ENCODE data around the gene MPZL2.
A peak's percentile ranks its signal among the peaks of the same experiment; 100 is the strongest.

The MPZL2 gene

DNA sequence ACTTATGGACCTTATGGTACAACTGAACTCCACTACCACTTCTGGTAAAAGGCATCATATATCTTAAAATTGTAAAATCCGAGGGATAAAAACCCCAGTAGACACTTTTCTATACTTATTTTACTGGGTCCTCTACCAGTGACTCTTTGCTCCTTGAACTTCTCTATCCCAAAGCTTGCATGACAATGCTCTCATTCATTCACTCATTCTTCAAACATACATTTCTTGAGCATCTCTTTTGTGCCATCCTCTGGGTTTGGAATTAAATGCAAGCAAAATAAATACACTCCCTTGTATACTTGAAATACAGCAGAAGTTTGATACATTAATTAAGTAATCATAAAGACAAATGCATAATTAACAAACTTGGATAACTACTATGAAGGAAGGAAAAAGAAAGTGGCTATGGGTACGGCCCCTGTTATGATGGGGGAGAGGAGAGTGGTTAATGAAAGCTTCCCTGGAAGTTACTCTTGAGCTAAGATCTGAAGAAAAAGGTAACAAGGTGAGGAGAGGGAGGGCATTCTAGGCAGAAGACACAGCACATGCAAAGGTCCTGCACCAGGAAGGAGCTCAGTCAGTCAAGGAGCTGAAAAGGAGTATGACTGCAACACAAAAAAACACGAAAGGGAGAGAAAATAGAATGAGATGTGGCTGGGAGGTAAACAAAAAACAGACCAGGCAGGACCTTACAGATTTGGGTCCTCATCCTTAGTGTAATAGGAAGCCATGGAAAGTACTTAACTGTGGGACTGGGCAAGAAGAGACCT is 19.9 kb downstream of the MPZL2 start:
- DNase-seq = no peak

DNA sequence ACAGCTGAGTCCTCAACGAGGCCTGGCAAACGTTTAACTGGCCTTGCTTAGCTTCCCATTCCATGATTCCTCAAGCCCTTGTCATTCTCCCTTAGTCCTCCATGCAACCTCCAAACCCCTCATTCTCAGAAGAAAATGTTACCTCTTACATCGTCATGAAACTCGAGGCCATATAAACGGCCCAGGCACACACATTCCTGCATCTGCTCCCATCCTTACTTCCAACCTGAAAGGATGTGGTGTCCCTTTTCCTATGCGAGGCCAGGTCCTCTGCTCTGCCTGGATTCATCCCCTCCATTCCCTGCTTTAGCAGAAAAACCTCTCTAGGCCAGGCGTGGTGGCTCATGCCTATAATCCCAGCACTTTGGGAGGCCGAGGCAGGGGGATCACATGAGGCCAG is 20.9 kb downstream of the MPZL2 start:
- DNase-seq = no peak

DNA sequence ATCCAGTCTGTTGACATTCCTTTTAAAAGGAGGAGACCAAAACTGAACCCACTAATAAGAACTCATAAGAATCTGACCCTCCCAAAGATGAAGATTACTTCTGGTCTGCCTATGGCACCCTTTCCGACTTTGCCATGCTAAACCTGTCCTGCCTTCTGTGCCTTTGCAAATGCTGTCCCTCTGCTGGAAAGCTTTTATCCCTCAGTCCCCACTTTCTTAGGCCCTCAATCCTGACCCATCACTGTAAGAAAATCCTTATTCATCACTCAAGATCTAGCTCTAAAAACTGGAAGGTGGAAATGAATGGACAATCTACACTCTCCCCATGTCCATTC is 22.4 kb downstream of the MPZL2 start:
- DNase-seq = no peak

DNA sequence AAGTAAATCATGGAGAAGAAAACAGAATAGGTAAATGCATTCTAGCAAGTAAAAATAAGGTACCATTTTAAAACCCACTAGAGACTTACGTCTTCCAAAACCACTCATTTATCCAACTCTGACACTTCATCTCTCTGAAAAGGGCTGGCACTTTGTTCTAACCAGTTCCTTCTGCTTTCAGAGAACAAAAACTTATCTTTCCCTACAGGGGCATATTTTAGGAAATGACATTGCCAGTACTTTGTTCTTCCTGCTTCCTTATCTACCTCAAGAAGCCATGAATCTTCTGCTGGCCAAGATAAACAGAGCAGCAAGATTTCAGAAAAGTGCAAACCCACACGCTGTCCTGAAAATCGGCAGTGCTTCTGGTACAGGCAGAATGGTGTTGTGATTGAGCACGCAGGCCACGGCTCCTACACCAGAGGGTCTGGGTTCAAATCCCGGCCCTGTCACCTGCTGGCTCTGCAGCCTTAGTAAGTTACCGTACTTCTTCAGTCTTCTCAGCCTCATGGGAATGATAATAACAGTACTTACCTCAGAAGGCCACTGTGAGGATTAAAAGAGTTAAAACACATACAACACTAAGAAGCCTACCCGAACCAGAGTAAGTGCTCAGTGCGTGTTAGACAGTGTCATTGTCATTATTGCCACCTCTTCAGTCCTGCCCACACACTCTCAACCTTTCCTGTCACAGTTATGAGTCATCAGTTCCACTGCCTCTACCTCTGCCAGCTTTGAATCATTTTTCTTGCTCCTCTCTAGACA is 22.9 kb downstream of the MPZL2 start:
- peak in 1 of 56 donors; percentile 13 for DNase-seq

DNA sequence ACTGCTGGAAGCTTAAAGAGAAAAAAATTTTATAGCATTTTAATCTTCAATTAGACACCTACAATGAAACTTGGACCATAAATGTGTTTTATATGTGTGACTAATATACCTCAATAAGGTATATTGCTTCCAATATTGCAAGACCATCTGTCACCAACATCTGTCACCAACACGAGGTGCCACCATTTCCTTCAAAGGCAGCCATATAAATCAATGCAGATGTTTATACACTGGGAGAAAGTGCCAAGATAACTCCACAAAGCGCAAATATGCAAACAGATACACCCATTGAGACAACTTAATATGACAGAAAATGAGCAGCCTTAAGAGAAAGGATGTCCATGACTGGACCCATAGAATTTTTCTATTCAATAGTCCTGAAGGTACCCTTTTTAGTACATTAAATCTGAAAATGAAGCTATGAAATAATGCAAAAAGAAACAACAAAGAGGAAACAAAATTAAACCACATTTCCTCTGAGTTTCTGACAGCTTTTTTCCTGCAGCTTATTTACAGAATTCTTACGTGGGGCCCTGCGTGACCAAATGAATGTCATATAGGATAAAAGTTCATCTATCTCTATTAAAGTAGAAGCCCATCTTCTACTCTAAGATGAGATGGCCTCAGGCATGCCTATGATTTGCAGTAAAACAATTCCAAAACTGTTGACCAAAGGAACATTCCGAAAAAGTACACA is 24.4 kb downstream of the MPZL2 start:
- no peak for DNase-seq

DNA sequence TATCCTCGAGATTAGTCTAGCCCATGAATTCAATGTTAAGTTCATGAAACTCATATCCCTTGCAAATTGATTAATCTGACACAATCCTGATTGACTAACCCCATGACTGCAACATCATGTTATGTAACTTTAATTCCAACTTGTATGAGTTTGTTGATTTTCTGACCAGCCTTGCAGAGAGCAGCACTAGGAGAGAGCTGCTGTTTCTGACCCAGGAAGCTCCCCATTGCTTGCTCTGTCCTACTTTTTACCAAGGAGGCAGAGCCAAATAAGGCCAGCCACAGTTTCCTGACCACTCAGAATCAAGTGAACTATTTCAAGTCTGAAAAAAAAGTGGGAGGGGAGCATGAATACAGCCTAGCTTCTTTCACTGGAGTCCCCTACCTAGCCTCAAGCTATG is 25.2 kb downstream of the MPZL2 start:
- DNase-seq = no peak

DNA sequence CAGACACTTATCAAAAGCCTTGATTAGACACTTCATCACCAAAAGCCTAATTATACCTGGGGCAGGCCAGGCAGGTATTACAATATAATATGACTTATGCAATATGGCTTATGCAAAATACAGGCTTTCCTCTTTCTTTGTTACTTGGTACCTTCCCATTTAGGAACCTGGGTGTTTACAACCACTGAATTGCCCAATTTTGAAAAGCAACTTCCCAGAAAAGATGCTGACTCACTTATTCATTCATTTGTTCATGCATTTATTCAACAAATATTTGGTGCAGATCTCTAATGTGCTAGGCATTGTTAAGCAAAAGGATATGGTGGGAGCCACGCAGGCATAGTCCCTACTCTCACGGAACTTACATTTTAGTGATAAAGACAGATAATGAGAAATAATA is 25.7 kb downstream of the MPZL2 start:
- no peak for DNase-seq

DNA sequence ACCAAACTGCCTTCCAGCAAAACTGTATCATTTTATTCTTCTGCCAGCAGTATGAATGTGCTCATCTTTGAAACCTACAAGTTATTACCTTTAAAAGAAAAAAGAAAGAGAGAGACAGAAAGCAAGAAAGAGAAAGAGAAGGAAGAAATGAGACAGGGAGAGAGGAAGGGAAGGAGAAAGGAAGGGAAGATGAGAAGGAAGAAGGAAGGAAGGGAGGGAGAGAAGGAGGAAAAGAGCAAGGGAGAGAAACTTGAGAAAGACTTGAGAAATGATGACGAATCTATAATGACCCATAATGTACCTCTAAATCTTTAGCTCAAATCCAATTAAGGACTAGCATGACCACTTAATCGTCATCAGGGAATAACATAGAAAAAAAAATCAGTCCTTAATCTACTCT is 27.9 kb downstream of the MPZL2 start:
- DNase-seq = no peak

DNA sequence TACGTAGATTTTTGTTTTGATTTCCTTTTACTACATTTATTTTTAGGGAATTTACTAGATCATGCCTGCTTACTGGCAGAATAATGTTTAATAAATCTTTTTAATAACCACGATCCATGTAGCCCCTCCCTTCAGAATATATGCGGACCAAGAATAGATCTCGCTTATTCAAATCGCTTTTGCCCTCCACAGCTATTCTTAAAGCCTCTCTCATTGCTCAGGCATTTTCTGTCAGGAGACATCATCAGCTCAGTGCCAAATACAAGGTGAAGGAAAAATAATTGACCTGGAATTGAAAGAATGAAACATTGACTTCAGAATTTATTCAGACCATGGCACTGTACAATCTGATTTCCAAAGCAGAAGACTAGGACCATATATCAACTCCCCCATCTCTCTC is 29.3 kb downstream of the MPZL2 start:
- no peak for DNase-seq

DNA sequence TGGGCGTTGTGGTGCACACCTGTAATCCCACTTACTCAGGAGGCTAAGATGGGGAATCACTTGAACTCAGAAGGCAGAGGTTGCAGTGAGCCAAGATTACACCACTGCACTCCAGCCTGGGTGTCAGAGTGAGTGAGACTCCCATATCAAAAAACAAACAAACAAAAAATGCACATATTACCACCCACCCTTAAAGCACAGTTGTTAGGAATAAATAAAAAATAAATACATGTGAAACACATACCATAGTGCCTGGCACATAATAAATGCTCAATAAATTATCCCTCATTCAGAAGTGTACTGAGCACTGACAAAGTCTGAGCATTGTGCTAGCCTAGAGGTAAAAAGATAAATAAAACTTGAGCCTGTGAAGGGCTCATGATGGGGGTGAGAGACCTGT is 30.2 kb downstream of the MPZL2 start:
- no peak for DNase-seq

DNA sequence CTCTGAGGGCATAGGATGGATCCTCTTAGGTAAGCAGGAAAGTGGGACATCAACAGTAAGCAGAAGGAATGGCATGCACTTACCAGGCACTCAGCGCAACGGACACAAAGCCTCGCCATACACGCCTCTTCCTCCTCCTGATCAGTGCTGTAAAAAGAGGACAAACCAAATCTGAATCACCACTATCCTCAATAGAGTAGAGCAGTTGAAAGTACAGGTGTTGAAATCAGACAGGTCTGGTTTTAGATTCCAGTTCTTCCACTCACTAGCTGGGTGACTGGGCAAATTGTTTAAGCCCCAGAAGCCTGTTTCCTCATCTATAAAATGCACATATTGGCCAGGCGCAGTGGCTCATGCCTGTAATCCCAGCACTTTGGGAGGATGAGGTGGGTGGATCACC is 30.7 kb downstream of the MPZL2 start:
- no peak for DNase-seq

DNA sequence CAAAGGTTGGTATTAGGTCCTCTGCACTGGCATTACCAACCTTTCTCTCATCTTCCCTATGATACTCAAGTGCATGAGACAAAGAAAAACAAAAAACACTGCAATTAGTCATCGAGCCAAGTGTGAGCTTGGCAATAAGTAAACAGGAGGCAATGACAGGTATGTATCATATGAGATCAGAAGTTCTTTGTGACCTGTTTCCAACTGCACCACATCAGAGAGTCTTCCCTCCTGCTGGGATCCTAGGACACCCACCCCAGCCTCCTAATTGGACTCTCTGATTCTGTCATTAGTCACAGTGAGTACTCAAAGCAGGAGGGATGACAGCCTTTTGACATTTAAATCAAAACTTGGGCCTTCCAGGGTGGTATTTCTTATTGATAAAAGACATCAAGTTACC is 31.4 kb downstream of the MPZL2 start:
- no peak for DNase-seq

DNA sequence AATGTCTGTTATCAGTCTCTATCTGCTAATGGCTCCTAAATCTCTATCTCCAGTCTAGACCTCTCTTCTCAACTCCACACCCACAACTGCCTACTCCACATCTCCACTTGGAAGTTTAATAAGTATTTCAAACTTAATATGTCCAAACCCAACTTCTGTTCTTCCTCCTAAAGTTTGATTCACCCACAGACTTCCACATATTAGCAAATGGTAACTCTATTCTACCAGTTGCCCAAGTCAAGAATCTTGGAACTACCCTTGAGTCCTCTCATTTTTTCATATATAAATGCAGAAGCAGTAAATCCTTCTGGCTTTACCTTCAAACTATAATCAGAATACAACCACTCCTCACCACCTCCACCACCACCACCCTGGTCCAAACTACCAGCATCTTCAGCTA is 32.6 kb downstream of the MPZL2 start:
- no peak for DNase-seq

DNA sequence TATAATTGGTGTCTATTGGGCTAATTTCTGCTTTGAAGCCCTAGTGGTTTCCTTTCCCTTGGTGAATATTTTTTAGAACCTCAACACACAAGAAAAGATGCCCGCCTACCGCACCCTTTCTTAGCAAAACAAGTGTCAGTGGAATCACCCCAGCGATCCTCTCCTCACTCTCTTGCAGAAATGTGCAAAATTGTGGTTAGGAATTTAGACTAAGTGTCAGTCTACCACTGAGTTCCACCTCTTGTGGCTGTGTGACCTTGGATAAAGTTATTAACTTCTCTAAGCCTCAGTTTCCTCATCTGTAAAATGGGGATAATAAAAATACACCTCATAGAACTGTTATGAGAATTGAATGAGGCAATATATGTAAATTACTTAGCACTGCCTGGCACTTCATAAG is 34.0 kb downstream of the MPZL2 start:
- no peak for DNase-seq

DNA sequence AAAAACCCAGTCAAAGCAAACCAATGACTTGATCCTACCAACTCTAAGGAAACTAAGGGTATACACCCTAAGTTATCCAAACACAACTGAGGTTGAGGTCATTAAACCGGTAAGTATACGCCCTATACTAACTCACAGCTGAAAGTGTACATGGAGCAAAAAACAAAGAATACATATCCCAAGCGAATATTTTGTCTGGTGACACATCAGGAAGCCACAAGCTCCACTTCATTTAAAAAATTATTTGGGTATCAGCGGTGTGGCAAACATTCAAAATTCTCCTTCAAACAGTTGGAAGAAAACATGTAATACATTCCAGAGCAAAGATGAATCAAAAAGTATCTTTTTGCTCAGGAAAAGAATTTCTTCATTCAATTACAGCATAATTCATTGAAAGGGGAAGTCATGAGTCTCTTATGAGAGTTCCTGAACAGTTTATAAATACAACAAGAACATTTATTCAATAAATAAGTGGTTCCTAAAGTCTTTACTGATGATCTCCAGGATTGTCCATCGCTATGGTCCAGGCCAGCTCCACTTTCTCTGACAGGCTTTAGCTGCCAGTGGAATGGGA is 34.7 kb downstream of the MPZL2 start:
- DNase-seq = no peak

DNA sequence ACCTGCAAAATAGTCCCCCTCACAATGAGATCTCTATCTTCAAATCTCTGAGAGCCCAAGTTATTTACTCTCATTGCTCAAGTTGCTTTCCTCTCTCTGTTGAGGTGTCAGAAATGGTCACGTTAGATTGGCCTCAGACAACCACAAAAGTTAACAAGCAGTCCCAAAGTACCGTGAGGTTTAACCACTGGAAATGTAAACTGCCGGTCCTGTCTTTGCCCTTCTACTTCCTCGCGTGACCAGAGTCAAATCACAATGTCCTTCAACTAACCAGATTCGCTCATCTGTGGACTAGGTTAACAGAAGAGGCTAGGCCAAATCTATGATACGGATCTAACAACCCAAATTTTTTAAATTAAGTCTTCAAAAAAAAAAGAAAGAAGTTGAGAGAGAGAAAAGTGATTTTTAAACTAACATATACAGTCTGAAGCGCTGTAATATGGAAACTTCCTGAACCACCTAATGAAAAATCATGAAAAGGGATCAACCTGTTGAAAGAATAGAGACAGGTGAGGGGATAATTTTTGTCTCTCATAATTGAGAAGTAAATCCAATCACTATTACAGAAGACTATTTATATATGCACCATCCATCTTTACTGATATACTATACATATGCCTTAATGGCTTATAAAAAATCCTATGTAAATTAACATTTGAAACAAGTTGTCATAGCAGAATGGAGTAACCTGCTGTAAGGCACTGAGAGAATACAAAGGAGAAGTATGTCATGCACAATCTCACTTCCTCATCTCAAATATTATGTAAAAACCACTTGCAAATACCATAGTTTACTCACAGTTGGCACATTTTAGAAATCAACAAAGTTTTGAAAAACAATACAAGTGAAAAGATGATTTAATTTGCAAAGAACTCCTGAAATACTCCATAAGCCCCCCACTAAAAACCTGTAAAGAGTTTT is 36.0 kb downstream of the MPZL2 start:
- no peak for DNase-seq

DNA sequence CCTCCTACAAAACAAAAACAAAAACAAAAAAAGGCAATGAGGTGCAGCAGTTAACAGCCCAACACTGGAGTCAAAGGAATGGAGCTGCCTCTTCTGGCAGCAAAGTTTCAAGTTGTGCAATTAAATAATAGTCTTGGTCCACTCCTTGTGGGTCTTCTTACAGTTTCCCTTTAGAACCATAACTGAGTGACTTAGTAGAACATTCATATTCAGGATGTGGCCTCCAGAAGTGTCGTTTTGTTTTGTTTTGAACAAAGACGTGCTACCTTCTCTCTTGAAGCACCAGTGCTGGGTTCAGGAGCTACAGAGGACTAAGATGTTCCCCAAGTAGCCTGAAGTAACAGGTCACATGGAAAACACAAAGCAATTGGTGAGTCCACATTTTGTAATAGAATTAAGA is 37.3 kb downstream of the MPZL2 start:
- no peak for DNase-seq

DNA sequence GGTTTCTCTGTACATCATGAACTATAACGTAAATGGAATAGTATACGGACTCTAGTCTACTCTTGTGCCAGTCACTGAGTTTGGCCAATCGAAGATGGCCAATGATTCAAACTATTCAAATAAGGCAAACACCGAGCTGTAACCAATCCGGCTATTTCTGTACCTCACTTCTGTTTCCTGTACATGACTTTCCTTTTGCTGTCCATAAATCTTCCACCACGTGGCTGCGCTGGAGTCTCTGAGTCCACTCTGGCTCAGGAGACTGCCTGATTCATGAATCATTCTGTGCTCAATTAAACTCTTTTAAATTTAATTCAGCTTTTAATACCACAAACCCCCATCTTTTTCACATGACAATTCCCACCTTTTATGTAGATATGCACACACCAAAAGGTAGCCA is 37.8 kb downstream of the MPZL2 start:
- DNase-seq = no peak

DNA sequence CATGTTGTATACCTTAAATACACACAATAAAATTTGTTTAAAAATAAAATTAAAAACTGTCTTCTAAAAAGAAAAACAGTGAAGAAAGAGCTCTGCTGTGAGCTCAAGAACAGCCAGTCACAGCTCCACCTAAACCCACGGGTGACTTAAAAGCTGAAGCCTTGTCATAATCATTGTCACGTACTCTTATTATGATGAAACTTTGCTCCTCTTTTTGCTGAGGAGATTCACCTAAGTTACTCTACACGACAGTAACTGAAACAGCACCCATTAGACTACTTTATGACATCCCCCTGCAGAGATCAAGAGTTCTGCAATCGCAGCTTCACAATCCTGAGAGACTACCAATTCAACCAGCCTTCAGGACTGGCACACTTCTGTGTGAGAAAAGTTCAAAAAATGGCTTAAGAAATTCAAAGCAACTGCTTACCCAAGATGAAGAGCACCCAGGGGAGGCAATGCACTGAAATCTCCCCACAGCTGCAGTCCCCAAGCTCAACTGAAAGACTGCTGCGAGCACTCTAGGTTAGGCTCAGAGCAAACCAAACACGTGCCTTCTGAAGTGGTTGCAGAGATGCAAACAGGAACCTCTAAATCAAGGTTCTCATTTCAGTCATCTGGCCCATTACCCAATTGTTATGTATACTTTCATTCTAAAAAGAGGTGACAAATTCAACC is 39.4 kb downstream of the MPZL2 start, which contains the start of gene JAML:
Gene JAML (minus strand): TSS at position 501 of the 678 bp plus-strand sequence. CDS start 10,145 bp downstream, outside the sequence.
- no peak for DNase-seq

DNA sequence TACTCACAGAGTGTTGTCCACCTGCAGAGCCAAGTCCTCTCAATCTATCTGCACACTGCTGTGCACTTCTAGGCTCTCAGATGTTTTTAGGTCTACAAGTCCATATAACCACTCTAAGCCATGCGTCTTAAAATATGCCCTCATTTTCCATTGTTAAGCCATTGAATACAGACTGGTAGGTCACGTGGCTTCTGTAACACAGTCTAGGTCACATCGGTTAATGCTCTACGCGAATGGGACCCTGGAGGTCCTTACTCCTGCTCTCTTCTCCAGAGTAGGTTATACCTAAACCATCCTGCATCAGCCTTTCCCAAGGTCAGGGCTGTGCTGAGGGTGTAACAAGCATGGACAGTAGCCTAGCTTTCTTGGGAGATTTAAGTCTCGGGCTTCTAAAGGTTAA is 40.1 kb downstream of the MPZL2 start:
- no peak for DNase-seq

Measured in amygdala (tissue), 56 donors.